Measurements from ENCODE around the gene SFXN5. TPM values are rescaled to one million over a fixed set of nuclear protein-coding genes. Genes with fewer than 3 reads are reported as not detected.
A peak's percentile ranks its signal among the peaks of the same experiment; 100 is the strongest.

SFXN5 gene
- total and polyA plus RNA-seq, 2 donors (not counting 3 experiments of a cell fraction or from before 2014, with no cell fraction given), result 18.7 to 28.6 TPM

GRCh38 chr2:73020657-73021370 lies 50.7 kb downstream of the SFXN5 start:
- Histone ChIP-seq H3K9me1 (replicated peaks; ENCODE audit: control insufficient read depth, extremely low read depth, insufficient read depth, low read length) (no peaks in the 10 kb centered on the region), H3K4me2 (ENCODE audit: insufficient read depth, low read length) (peak overlapping the region; percentile 25), H4K20me1 (replicated peaks; ENCODE audit: control insufficient read depth, extremely low read depth, insufficient read depth, low read length) (no peaks in the 10 kb centered on the region), H3K9me3 (replicated peaks; ENCODE audit: control insufficient read depth, insufficient read depth, low read length) (no peaks in the 10 kb centered on the region), H3K36me3 (ENCODE audit: control insufficient read depth in 2 of 2, extremely low read depth in 1 of 2, insufficient read depth in 2 of 2, low read length in 2 of 2) (peaks cover 3% of the 10 kb centered on the region in 2 experiments), H2AFZ (ENCODE audit: low read depth, low read length) (no peak overlapping the region), H3K4me3 (replicated peaks in 1 of 3; ENCODE audit: insufficient read depth in 1 of 3, low read depth in 1 of 3, low read length in 3 of 3) (no peak overlapping the region), H3K4me1 (ENCODE audit: control insufficient read depth, extremely low read depth, insufficient read depth, low read length) (peaks cover 13% of the 10 kb centered on the region), H3K79me2 (ENCODE audit: control insufficient read depth, insufficient read depth, low read length) (no peaks in the 10 kb centered on the region), H3K27ac (ENCODE audit: insufficient read depth, low read depth, low read length) (peak overlapping the region; percentile 15), H3K27me3 (ENCODE audit: control insufficient read depth in 2 of 2, insufficient read depth in 2 of 2, low read length in 2 of 2) (no peaks in the 10 kb centered on the region), H3K9ac (replicated peaks; ENCODE audit: extremely low read depth, insufficient read depth, low read length) (no peak overlapping the region)
- ChIA-PET POLR2A (no interaction called here), CTCF (interaction anchor here (0.5 kb wide), 1 partner anchor 420 kb away, joined by 3 read pairs; no protein-coding TSS in a partner anchor)
- DNase-seq (ENCODE audit: low read depth, low spot score), result peak; percentile 4
- FAIRE-seq, result peak; percentile 59
- TF ChIP-seq CTCF (IDR thresholded peaks at IDR 0.05; ENCODE audit: extremely low read depth in 1 of 2, insufficient read depth in 1 of 2, low read depth in 1 of 2, low read length in 2 of 2) (no peak), POLR2A (IDR thresholded peaks at IDR 0.05; ENCODE audit: low read depth, low read length) (no peak), POLR2AphosphoS5 (IDR thresholded peaks at IDR 0.05; ENCODE audit: insufficient read depth, low read depth, low read length) (no peak), MYC (IDR thresholded peaks at IDR 0.05; ENCODE audit: low read depth, low read length) (no peak), FOS (IDR thresholded peaks at IDR 0.05; ENCODE audit: borderline replicate concordance, insufficient read depth, low read length) (no peak), MAX (IDR thresholded peaks at IDR 0.05; ENCODE audit: insufficient read depth, insufficient read length) (no peak), GATA2 (IDR thresholded peaks at IDR 0.05; ENCODE audit: insufficient read depth, insufficient read length, low read depth, low read length) (peak; percentile 10), JUN (IDR thresholded peaks at IDR 0.05; ENCODE audit: borderline replicate concordance, insufficient read depth, insufficient read length, low read depth) (no peak)
- BruUV-seq (replicated peaks), result no TSS peak
- dilution Hi-C loops (cut with MboI; ENCODE audit: extremely low pct_ligation_motif_present, low sequenced_read_pairs), result no loop called here
- intact Hi-C loops (cut with micrococcal nuclease), result no loop called here
